Measurements from ENCODE around the gene TIMP1.
A peak's percentile ranks its signal among the peaks of the same experiment; 100 is the strongest.

The TIMP1 gene

DNA sequence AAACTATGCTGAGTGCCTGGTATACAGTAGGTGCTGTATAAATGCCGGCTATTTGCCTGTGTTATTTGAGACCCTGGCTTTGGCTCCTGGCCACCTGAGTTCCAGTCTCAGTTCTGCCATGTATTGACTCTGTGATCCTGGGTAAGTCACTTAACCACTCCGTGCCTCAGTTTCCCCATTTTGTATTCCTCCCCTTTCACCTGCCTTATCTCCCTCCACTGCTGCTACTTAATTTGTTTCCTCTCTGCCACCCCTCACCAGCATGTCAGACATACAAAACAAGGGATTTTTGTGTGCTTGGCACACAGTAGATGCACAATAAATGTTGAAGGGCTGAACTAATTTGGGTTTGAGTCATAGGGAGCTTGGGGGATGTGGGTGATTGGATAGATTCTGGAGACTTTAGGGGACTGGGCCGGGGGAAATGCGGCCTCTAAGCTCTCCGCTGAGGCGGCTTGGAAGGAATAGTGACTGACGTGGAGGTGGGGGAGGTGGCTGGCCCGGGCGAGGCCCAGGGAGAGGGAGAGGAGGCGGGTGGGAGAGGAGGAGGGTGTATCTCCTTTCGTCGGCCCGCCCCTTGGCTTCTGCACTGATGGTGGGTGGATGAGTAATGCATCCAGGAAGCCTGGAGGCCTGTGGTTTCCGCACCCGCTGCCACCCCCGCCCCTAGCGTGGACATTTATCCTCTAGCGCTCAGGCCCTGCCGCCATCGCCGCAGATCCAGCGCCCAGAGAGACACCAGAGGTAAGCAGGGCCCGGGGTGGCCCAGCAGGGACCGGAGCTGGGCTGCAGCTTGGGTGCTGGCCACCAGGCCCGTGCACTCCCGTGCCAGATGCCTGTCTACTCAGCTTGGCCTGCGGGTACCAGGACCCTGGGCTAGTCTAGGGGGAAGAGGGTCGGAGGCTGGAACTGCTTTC lies at the start of gene TIMP1:
Gene TIMP1, plus strand, starts transcription at position 706 of the 917 bp plus-strand sequence. CDS start 980 bp downstream, outside the sequence.
- Histone ChIP-seq H3K36me3 (ENCODE audit: insufficient read depth, low read length) (no peaks in the 10 kb centered on the region), H3K27ac (no peak within 1 kb of the TSS), H3K4me3 (peak within 1 kb of the TSS; percentile 72), H3K9me3 (ENCODE audit: low read depth, low read length) (no peaks in the 10 kb centered on the region), H3K9ac (ENCODE audit: insufficient read length) (peak within 1 kb of the TSS; percentile 63)
- DNase-seq (ENCODE audit: low read depth, low spot score) = no peak
- no peak for TF ChIP-seq EZH2 (IDR thresholded peaks at IDR 0.05)
- no peak for TF ChIP-seq POLR2AphosphoS5 (IDR thresholded peaks at IDR 0.05; ENCODE audit: borderline replicate concordance, low read depth, low read length)
- no peak for TF ChIP-seq FOXP2 (optimal IDR thresholded peaks at IDR 0.05; ENCODE audit: control extremely low read depth, extremely low read length, insufficient read depth)

- peak overlapping the region; percentile 57; the same call in 1 of the 2 replicates for H3K27ac ChIP-seq
- no peak for DNase-seq (ENCODE audit: low read depth, low spot score)
- no peaks in the 10 kb centered on the region for H3K9me3 ChIP-seq (ENCODE audit: low read depth, low read length)
- no peak overlapping the region for H3K4me3 ChIP-seq
- H3K36me3 ChIP-seq (ENCODE audit: insufficient read depth, low read length) = no peaks in the 10 kb centered on the region
- TF ChIP-seq FOXP2 (optimal IDR thresholded peaks at IDR 0.05; ENCODE audit: control extremely low read depth, extremely low read length, insufficient read depth) (no peak), POLR2AphosphoS5 (IDR thresholded peaks at IDR 0.05; ENCODE audit: borderline replicate concordance, low read depth, low read length) (no peak), EZH2 (IDR thresholded peaks at IDR 0.05) (no peak)
- H3K9ac ChIP-seq (ENCODE audit: insufficient read length) = no peak overlapping the region
Observed at GRCh38 chrX:47539860-47540259, 42.4 kb upstream of the TIMP1 start.

GRCh38 chrX:47540754-47541538 lies 41.3 kb upstream of the TIMP1 start:
- H3K36me3 ChIP-seq (ENCODE audit: insufficient read depth, low read length) = no peaks in the 10 kb centered on the region
- H3K9ac ChIP-seq (ENCODE audit: insufficient read length) = no peak overlapping the region
- H3K4me3 ChIP-seq = no peak overlapping the region
- TF ChIP-seq EZH2 (IDR thresholded peaks at IDR 0.05) = no peak
- TF ChIP-seq FOXP2 (optimal IDR thresholded peaks at IDR 0.05; ENCODE audit: control extremely low read depth, extremely low read length, insufficient read depth) = no peak
- no peak for TF ChIP-seq POLR2AphosphoS5 (IDR thresholded peaks at IDR 0.05; ENCODE audit: borderline replicate concordance, low read depth, low read length)
- no peak for DNase-seq (ENCODE audit: low read depth, low spot score)
- no peaks in the 10 kb centered on the region for H3K9me3 ChIP-seq (ENCODE audit: low read depth, low read length)
- 0 out of 2 replicates have a peak overlapping the region, but pooled peaks have one; percentile 19 for H3K27ac ChIP-seq

DNA sequence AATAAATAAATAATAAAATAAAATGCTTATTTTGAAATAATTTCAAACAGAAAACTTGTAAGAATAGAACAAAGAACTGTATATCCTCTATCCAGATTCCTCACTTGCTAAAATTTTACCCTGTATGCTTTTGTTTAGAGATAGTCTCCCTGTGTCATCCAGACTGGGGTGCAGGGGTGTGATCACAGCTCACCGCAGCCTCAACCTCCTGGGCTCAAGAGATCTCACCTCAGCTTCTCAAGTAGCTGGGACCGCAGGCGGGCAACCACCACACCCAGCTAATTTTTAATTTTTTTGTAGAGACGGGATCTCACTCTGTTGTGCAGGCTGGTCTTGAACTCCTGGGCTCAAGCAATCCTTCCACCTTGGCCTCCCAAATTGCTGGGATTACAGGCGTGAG lies 38.7 kb upstream of the TIMP1 start:
- Histone ChIP-seq H3K36me3 (ENCODE audit: insufficient read depth, low read length) (no peaks in the 10 kb centered on the region), H3K27ac (no peak overlapping the region), H3K4me3 (no peak overlapping the region), H3K9me3 (ENCODE audit: low read depth, low read length) (no peaks in the 10 kb centered on the region), H3K9ac (ENCODE audit: insufficient read length) (no peak overlapping the region)
- no peak for DNase-seq (ENCODE audit: low read depth, low spot score)
- TF ChIP-seq FOXP2 (optimal IDR thresholded peaks at IDR 0.05; ENCODE audit: control extremely low read depth, extremely low read length, insufficient read depth) (no peak), POLR2AphosphoS5 (IDR thresholded peaks at IDR 0.05; ENCODE audit: borderline replicate concordance, low read depth, low read length) (no peak), EZH2 (IDR thresholded peaks at IDR 0.05) (no peak)

DNA sequence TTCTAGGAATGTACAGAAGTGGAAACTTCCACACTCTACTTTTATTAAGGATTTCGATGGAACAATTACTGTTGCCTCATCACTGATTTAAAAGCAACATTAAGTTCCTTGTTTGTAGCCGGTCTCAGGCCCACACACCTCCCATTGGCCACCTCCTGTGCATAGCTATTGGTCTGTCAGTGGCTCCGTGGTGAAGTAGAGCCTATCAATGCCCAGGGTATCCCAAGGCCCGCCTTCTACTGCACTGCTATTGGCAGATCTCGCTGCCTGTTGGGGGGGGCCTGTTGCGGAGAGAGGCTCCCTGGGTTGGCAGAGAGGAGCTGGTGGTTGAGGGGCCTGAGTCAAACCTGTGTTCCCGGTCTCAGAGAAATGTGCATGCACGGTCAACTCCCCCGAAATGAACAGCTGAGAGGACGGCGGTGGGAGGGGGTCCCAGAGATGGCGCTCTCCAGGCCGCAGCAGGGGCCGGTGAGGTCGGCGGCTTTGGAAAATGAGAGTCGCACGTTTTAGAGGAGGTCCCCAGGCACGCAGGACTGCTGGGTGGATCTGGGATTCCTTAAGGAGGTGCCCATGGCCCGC lies 26.1 kb upstream of the TIMP1 start:
- no peak overlapping the region for H3K9ac ChIP-seq (ENCODE audit: insufficient read length)
- no peak overlapping the region for H3K4me3 ChIP-seq
- DNase-seq (ENCODE audit: low read depth, low spot score) = no peak
- no peaks in the 10 kb centered on the region for H3K36me3 ChIP-seq (ENCODE audit: insufficient read depth, low read length)
- H3K9me3 ChIP-seq (ENCODE audit: low read depth, low read length) = no peaks in the 10 kb centered on the region
- H3K27ac ChIP-seq = no peak overlapping the region
- TF ChIP-seq EZH2 (IDR thresholded peaks at IDR 0.05) (no peak), FOXP2 (optimal IDR thresholded peaks at IDR 0.05; ENCODE audit: control extremely low read depth, extremely low read length, insufficient read depth) (no peak), POLR2AphosphoS5 (IDR thresholded peaks at IDR 0.05; ENCODE audit: borderline replicate concordance, low read depth, low read length) (no peak)

- Histone ChIP-seq H3K27ac (no peak overlapping the region), H3K9me3 (ENCODE audit: low read depth, low read length) (no peaks in the 10 kb centered on the region), H3K4me3 (no peak overlapping the region), H3K9ac (ENCODE audit: insufficient read length) (no peak overlapping the region), H3K36me3 (ENCODE audit: insufficient read depth, low read length) (peaks cover 10% of the 10 kb centered on the region; the same call in 1 of the 2 replicates)
- TF ChIP-seq FOXP2 (optimal IDR thresholded peaks at IDR 0.05; ENCODE audit: control extremely low read depth, extremely low read length, insufficient read depth) (no peak), POLR2AphosphoS5 (IDR thresholded peaks at IDR 0.05; ENCODE audit: borderline replicate concordance, low read depth, low read length) (no peak), EZH2 (IDR thresholded peaks at IDR 0.05) (no peak)
- DNase-seq (ENCODE audit: low read depth, low spot score) = no peak
Observed at GRCh38 chrX:47558436-47558835, 23.8 kb upstream of the TIMP1 start.

DNA sequence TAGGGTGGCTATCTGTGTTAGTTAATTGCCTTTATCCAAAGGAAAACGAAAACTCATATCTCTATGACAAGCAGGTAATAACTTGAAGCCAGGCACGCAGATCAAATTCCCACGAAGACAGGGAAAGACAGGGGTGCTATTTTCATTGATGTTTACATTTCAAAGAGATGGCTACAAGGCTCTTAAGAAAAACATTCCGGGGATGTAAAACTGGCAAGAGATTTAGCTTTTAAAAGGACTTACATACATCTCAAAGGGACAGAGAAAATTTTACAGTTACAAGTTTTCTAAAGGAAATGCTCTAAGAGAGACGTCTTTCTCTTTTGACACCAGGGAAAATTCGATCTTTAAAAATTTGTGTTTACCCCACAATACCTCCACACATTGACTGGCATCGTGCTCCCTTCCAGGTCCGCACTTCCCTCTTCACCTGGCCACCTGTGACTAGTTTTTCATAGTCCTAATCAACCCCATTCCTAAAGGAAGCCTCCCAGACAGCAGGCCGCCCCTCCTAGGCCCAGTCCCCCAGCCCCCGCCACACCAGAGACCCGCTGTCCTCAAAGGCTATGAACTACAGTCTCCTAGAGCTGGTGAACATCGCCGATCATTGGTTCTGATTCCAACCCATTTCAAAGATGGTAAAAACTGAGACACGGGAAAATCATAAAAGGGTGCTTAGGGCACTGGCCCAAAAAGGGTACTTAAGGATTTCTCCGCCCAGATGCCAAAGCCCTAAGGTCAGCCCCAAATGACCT lies 21.9 kb upstream of the TIMP1 start:
- Histone ChIP-seq H3K36me3 (ENCODE audit: insufficient read depth, low read length) (peaks cover 29% of the 10 kb centered on the region; the same call in 1 of the 2 replicates), H3K9ac (ENCODE audit: insufficient read length) (peak overlapping the region; percentile 74), H3K27ac (peak overlapping the region; percentile 62), H3K4me3 (peak overlapping the region; percentile 83), H3K9me3 (ENCODE audit: low read depth, low read length) (no peaks in the 10 kb centered on the region)
- no peak for TF ChIP-seq EZH2 (IDR thresholded peaks at IDR 0.05)
- TF ChIP-seq FOXP2 (optimal IDR thresholded peaks at IDR 0.05; ENCODE audit: control extremely low read depth, extremely low read length, insufficient read depth) = no peak
- no peak for TF ChIP-seq POLR2AphosphoS5 (IDR thresholded peaks at IDR 0.05; ENCODE audit: borderline replicate concordance, low read depth, low read length)
- DNase-seq (ENCODE audit: low read depth, low spot score) = no peak
